Skeletal muscle satellite cell (primary cell): Measurements from ENCODE around the gene GPBAR1.

Source experiments
- H3K27me3 ChIP-seq: 2 replicates; pipeline ENCODE4 v1.7.0; 2013; ENCODE audit warnings: low read length; ENCODE audit not compliant: control insufficient read depth, insufficient read depth
- H3K36me3 ChIP-seq: 2 replicates; pipeline ENCODE4 v1.7.0; 2013; ENCODE audit warnings: mild to moderate bottlenecking, control low read depth, low read length; ENCODE audit not compliant: insufficient read depth
- H3K4me1 ChIP-seq: 2 replicates; pipeline ENCODE4 v1.7.0; 2013; ENCODE audit warnings: low read length; ENCODE audit not compliant: control insufficient read depth, insufficient read depth
- H3K4me2 ChIP-seq: 2 replicates; pipeline ENCODE4 v1.7.0; 2013; ENCODE audit warnings: mild to moderate bottlenecking, low read length
- H3K4me3 ChIP-seq: 2 replicates; pipeline ENCODE4 v1.7.0; 2013; ENCODE audit warnings: low read length
- H3K9ac ChIP-seq: 2 replicates; pipeline ENCODE4 v1.7.0; 2013; ENCODE audit warnings: mild to moderate bottlenecking, low read depth, low read length, moderate library complexity
- H3K9me3 ChIP-seq: replicated peaks from 2 replicates; pipeline ENCODE4 v1.7.0; 2013; ENCODE audit warnings: mild to moderate bottlenecking, control low read depth, low read length

GPBAR1 gene

DNA sequence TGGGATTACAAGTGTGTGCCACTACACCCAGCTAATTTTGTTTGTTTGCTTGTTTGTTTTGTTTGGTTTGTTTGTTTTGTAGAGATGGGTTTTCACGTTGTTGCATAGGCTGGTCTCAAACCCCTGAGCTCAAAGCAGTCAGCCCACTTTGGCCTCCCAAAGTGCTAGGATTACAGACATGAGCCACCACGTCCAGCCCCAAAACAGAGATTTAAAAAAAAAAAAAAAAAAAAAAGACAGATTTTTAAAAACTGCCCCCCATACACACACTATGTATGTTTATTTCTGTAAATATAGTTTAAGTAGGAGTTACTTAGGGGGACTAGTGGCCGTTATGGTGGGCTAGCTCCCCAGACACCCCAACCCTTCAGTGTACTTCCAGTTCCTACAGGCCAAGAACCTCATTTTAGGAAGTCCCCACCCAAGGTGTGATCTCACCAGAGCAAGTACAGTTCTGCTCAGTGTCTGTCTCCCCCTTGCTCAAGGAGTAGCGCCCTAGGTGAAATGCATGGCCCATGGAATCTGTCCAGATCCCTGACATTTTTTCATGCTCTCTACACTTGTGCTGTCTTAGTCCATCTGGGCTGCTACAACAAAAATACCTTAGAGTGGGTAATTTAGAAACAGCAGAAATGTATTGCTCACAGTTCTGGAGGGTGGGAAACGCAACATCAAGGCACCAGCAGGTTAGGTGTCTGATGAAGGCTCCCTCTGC lies 33.1 kb downstream of the GPBAR1 start:
- H3K9me3 ChIP-seq, result no peaks in the 10 kb centered on the region
- H3K4me2 ChIP-seq, result no peak overlapping the region
- H3K9ac ChIP-seq, result no peak overlapping the region
- H3K4me1 ChIP-seq, result peaks cover 29% of the 10 kb centered on the region
- H3K4me3 ChIP-seq, result no peak overlapping the region
- no peaks in the 10 kb centered on the region for H3K36me3 ChIP-seq
- H3K27me3 ChIP-seq, result no peaks in the 10 kb centered on the region

DNA sequence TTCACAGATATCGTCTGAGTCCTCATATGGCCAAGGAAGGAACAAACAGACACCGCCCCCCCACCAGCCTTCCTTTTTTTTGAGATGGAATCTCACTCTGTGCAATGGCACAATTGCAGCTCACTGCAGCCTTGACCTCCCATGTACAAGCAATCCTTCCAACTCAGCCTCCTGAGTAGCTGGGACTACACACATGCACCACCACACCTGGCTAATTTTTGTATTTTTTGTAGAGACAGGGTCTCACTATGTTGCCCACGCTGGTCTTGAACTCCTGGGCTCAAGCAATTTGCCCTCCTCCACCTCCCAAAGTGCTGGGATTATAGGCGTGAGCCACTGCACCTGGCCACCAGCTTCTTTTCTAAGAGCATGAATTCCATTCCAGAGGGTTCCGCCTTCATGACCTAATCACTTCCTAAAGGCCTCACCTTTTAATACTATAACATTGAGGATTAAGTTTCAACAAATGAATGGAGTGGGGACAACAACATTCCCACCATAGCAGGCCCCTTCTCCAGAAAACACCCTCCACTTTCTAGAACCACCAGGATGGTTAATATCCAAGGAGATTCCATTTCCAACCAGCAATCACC lies 33.7 kb downstream of the GPBAR1 start:
- Histone ChIP-seq H3K9ac (no peak overlapping the region), H3K4me1 (peaks cover 27% of the 10 kb centered on the region), H3K4me2 (no peak overlapping the region), H3K4me3 (no peak overlapping the region), H3K36me3 (no peaks in the 10 kb centered on the region), H3K9me3 (no peaks in the 10 kb centered on the region), H3K27me3 (no peaks in the 10 kb centered on the region)

- Histone ChIP-seq H3K36me3 (no peaks in the 10 kb centered on the region), H3K9ac (no peak overlapping the region), H3K4me3 (no peak overlapping the region), H3K9me3 (no peaks in the 10 kb centered on the region), H3K4me2 (no peak overlapping the region), H3K27me3 (no peaks in the 10 kb centered on the region), H3K4me1 (peaks cover 22% of the 10 kb centered on the region)
Observed at GRCh38 chr2:218295029-218295428, 34.2 kb downstream of the GPBAR1 start.

GRCh38 chr2:218296200-218296599 lies 35.4 kb downstream of the GPBAR1 start:
- Histone ChIP-seq H3K4me3 (no peak overlapping the region), H3K4me1 (peaks cover 10% of the 10 kb centered on the region), H3K9me3 (no peaks in the 10 kb centered on the region), H3K4me2 (no peak overlapping the region), H3K9ac (no peak overlapping the region), H3K27me3 (no peaks in the 10 kb centered on the region), H3K36me3 (no peaks in the 10 kb centered on the region)

GRCh38 chr2:218296847-218297246 lies 36.0 kb downstream of the GPBAR1 start:
- Histone ChIP-seq H3K9ac (no peak overlapping the region), H3K4me3 (no peak overlapping the region), H3K27me3 (no peaks in the 10 kb centered on the region), H3K36me3 (no peaks in the 10 kb centered on the region), H3K4me2 (no peak overlapping the region), H3K9me3 (no peaks in the 10 kb centered on the region), H3K4me1 (peaks cover 8% of the 10 kb centered on the region)

DNA sequence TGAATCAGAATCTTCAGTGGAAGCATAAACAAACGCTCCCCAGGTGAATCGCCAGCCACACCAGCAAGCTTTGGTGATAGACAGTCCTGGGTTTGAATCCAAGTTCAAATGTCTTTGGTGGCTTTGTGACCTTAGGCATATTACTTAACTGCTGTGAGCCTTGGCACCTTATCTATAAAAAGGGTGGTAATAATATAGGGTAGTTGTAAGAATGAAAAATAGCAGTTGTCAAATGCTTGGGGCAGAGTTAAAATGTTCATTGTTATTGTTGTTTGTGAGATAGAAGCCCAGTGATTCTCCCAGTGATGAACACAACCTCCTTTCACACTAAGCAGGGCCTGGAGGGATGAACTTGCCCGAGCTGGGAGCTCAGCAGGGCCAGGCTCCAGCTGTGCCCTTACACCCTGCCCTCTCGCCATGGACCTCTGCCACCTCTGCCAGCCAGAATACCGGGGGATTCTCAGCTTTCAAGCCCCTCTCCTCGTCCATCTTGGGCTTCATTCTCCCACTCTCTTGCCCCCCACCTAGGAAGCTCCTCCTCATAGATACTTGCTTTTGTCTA lies 37.6 kb downstream of the GPBAR1 start:
- no peaks in the 10 kb centered on the region for H3K9me3 ChIP-seq
- H3K9ac ChIP-seq, result no peak overlapping the region
- no peak overlapping the region for H3K4me3 ChIP-seq
- no peaks in the 10 kb centered on the region for H3K4me1 ChIP-seq
- no peak overlapping the region for H3K4me2 ChIP-seq
- H3K27me3 ChIP-seq, result no peaks in the 10 kb centered on the region
- H3K36me3 ChIP-seq, result no peaks in the 10 kb centered on the region

GRCh38 chr2:218300141-218300540 lies 39.3 kb downstream of the GPBAR1 start:
- H3K36me3 ChIP-seq, result no peaks in the 10 kb centered on the region
- no peak overlapping the region for H3K4me3 ChIP-seq
- no peaks in the 10 kb centered on the region for H3K4me1 ChIP-seq
- no peak overlapping the region for H3K4me2 ChIP-seq
- H3K9me3 ChIP-seq, result no peaks in the 10 kb centered on the region
- no peak overlapping the region for H3K9ac ChIP-seq
- no peaks in the 10 kb centered on the region for H3K27me3 ChIP-seq

DNA sequence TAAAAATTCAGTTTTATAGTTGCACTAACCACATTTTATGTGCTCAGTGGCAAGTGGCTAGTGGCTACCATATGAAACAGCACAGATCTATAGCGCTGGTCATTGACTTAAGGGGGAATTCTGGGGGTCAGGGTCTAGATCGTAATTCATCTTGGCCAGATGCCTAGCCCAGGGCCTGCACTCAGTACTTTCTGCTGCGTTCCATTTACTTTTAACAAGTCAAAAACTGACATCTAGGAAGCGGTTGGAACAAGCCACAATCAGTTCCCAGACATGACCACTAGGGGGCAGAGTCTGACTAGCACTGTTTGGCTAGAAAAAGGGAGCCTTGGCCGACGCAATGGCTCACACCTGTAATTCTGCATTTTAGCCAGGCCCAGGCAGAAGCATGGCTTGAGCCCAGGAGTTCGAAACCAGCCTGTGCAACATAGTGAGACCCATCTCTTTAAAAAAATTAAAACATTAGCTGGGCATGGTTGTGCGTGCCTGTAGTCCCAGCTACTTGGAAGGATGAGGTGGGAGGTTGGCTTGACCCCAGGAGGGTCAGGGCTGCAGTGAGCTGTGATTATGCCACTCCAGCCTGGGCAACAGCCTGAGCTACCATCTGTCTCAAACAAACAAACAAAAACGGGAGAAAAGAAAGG lies 40.5 kb downstream of the GPBAR1 start:
- no peak overlapping the region for H3K4me2 ChIP-seq
- H3K9ac ChIP-seq, result no peak overlapping the region
- H3K4me1 ChIP-seq, result no peaks in the 10 kb centered on the region
- H3K36me3 ChIP-seq, result no peaks in the 10 kb centered on the region
- H3K9me3 ChIP-seq, result no peaks in the 10 kb centered on the region
- no peak overlapping the region for H3K4me3 ChIP-seq
- no peaks in the 10 kb centered on the region for H3K27me3 ChIP-seq

DNA sequence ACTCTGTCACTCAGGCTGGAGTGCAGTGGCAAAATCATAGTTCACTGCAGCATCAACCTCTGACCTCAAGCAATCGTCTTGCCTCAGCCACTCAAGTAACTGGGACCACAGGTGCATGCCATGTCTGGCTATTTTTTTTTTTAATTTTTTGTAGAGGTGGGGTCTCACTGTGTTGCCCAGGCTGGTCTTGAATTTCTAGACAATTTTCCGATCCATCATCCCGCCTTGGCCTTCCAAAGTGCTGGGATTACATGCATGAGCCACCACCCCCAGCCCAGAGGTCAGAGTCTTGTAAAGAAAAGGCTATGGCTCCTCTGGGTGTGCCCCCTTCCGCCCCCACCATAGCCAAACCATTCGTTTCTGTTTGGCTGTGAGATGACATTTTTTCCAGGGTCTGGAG lies 44.6 kb downstream of the GPBAR1 start:
- Histone ChIP-seq H3K9me3 (no peaks in the 10 kb centered on the region), H3K4me1 (no peaks in the 10 kb centered on the region), H3K27me3 (peaks cover 5% of the 10 kb centered on the region), H3K36me3 (no peaks in the 10 kb centered on the region), H3K4me3 (no peak overlapping the region), H3K4me2 (no peak overlapping the region), H3K9ac (no peak overlapping the region)

DNA sequence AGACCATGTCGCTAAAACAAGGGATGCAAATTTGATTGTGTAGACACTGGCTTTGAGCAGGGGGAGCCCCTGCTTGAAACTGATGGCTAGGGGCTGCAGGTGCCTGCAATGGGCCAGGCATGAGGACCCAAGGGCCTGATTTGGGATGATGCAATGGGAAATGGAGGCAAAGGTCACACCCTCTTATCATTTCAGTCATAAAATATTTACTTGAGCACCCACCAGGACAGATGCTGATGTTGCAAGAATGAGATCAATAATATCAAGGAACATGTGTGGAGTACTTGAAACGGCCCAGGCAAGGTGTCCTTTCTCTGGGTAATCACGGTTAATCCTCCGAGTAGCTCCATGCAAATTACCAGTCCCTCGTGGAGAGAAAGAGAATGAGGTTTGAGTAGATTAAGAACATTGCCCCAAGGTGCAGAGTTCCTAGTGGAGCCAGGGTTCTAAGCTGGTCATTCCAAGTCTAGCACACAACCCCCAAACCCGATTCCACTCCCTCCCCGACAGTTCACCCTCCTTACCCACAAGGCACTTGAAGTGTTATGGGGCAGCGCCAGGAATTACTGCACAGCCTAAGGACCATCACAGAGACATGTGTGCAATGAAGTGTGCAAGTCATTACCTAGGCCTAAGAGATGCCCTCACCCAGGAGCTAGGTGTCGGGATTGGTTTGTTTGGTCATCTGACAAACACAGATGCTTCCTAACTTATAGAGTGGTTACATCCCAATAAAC lies 45.5 kb downstream of the GPBAR1 start:
- Histone ChIP-seq H3K4me1 (no peaks in the 10 kb centered on the region), H3K27me3 (peaks cover 5% of the 10 kb centered on the region), H3K9ac (no peak overlapping the region), H3K9me3 (no peaks in the 10 kb centered on the region), H3K36me3 (no peaks in the 10 kb centered on the region), H3K4me2 (no peak overlapping the region), H3K4me3 (no peak overlapping the region)

DNA sequence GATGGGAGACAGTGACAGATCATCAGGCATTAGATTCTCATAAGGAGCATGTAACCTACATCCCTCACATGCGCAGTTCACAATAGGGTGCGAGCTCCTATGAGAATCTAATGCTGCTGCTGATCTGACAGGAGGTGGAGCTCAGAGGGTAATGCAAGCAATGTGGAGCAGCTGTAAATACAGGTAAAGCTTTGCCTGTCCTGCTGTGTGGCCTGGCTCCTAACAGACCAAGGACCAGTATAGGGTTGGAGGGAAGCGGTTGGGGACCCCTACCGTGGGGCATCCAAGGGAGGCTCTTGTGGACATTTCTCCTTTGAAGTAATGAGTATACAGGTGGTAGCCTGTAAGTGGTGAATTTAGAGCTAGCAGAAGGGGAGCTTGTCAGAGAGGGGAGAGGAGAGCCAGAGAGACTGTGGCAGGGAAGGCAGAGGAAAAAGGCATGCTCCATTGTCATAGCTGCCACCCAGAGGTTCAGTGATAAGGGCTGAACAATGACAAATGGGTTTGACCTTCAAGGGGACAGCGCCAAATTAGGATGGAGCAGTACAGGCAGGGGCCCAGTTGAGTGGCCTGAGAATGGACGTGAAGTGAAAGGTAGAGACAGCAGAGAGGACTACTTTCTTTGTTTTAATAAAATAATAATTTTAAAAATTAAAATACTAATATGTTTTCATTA lies 46.7 kb downstream of the GPBAR1 start:
- Histone ChIP-seq H3K4me3 (no peak overlapping the region), H3K9ac (no peak overlapping the region)

More for the DNA sequence above, 46.7 kb downstream of the GPBAR1 start:
- Histone ChIP-seq H3K4me1 (no peaks in the 10 kb centered on the region), H3K27me3 (peaks cover 5% of the 10 kb centered on the region), H3K9me3 (no peaks in the 10 kb centered on the region), H3K4me2 (no peak overlapping the region), H3K36me3 (no peaks in the 10 kb centered on the region)
